ENCODE measurements around the gene FJX1. TPM values are rescaled to one million over a fixed set of nuclear protein-coding genes. Genes with fewer than 3 reads are reported as not detected.

FJX1 gene, protein sequence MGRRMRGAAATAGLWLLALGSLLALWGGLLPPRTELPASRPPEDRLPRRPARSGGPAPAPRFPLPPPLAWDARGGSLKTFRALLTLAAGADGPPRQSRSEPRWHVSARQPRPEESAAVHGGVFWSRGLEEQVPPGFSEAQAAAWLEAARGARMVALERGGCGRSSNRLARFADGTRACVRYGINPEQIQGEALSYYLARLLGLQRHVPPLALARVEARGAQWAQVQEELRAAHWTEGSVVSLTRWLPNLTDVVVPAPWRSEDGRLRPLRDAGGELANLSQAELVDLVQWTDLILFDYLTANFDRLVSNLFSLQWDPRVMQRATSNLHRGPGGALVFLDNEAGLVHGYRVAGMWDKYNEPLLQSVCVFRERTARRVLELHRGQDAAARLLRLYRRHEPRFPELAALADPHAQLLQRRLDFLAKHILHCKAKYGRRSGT
- not detected for total RNA-seq
- not detected for polyA plus RNA-seq

DNA sequence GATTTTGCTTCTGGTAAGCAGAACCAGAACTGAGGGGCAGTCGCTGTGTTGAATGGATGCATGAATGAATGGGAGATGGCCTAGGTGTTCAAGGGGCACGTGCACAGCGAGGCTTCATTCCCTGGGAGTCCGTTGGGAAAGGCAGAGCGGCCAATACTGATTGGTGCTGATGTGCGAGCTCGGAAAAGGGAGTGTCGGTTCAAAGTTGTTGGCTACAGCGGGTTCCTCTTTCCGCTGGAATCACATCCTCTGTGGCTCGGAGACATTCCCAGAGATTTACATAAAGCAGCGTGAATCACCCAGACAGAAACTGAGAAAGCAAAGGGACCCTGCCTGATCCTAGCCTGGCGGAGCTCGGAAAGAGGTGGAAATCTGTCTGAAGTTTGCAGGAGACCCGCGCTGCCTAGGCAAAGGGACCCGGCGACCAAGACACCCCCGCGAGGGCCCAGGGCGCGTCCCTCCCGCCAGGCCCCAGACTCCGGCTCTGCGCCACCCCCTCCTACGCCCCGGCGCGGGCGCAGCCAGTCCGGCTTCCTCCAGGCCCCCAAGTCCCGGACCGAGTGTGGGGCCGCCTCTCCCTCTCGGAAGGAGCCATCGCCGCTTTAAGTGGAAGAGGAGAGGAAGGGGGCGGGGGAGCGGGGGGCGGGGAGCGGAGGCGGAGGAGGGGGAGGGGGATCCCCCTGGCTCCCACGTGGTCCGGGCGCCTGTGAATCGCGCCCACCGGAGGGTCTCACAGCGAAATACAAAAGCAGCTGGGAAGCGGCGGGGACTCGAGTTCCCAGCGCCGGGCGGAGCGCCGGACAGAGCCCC, at the start of gene FJX1:
Gene FJX1, plus strand, starts transcription at position 774 of the 810 bp plus-strand sequence. CDS start 177 bp downstream, outside the sequence.
- H3K27ac Mint-ChIP-seq: no peak within 1 kb of the TSS

DNA sequence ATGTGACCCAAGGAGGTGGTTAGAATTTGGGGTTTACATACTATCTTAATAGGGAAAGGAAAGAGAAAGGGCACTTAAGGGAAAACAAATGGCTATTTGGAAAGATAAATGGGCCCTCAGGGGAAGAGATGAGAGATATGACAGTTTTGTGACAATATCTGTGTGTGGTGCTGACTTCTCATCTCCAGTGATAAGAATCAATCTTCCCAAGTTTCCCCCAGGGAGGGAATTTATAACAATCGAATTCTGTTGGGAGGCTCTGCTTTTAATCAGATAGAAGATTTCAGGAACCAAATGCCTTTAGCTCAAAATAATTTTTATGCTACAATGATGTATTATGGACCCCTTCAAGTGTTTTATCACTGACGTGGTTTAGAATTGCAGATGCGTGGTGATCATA, 46.6 kb upstream of the FJX1 start:
- Mint-ChIP-seq H3K4me1 (no peaks in the 10 kb centered on the region), H3K4me3 (no peak overlapping the region), H3K27ac (no peak overlapping the region), H3K36me3 (no peaks in the 10 kb centered on the region), H3K9me3 (peaks cover 0 to 4% (median 0%) of the 10 kb centered on the region in 7 donors), H3K27me3 (peaks cover 4% of the 10 kb centered on the region)
- Histone ChIP-seq H3K4me3 (ENCODE audit: low read depth, low read length) (no peak overlapping the region), H3K4me1 (ENCODE audit: control insufficient read depth, insufficient read depth, low read length, poor library complexity, severe bottlenecking) (no peaks in the 10 kb centered on the region), H3K36me3 (ENCODE audit: control insufficient read depth, insufficient read depth, low read length) (no peaks in the 10 kb centered on the region), H3K9me3 (ENCODE audit: control insufficient read depth in 2 of 2, low read length in 2 of 2) (no peaks in the 10 kb centered on the region), H3K27me3 (ENCODE audit: control insufficient read depth, insufficient read depth, low read length) (peaks cover 4% of the 10 kb centered on the region), H3K27ac (ENCODE audit: insufficient read depth, low read length, poor library complexity, severe bottlenecking) (no peak overlapping the region)
- DNase-seq (no peak), ATAC-seq (ENCODE audit: low read depth in 2 of 2) (no peak)

More for the DNA sequence above, at the start of gene FJX1:
- Mint-ChIP-seq H3K36me3 (no peaks in the 10 kb centered on the region), H3K4me3 (peak within 1 kb of the TSS in 2 of 4 donors; percentile 70 to 81), H3K9me3 (no peaks in the 10 kb centered on the region), H3K27me3 (peaks cover 58% of the 10 kb centered on the region), H3K4me1 (peaks cover 0 to 15% (median 2%) of the 10 kb centered on the region in 4 donors)
- no peaks in the 10 kb centered on the region for H3K36me3 ChIP-seq (ENCODE audit: control insufficient read depth, insufficient read depth, low read length)
- peak in 1 of 3 donors; percentile 23 for DNase-seq
- no peak within 1 kb of the TSS for H3K27ac ChIP-seq (ENCODE audit: insufficient read depth, low read length, poor library complexity, severe bottlenecking)
- no peak within 1 kb of the TSS for H3K4me3 ChIP-seq (ENCODE audit: low read depth, low read length)
- H3K4me1 ChIP-seq (ENCODE audit: control insufficient read depth, insufficient read depth, low read length, poor library complexity, severe bottlenecking): peaks cover 13% of the 10 kb centered on the region
- peaks cover 34% of the 10 kb centered on the region for H3K27me3 ChIP-seq (ENCODE audit: control insufficient read depth, insufficient read depth, low read length)
- no peaks in the 10 kb centered on the region for H3K9me3 ChIP-seq (ENCODE audit: control insufficient read depth in 2 of 2, low read length in 2 of 2)
- no peak for ATAC-seq (ENCODE audit: low read depth in 2 of 2)

DNA sequence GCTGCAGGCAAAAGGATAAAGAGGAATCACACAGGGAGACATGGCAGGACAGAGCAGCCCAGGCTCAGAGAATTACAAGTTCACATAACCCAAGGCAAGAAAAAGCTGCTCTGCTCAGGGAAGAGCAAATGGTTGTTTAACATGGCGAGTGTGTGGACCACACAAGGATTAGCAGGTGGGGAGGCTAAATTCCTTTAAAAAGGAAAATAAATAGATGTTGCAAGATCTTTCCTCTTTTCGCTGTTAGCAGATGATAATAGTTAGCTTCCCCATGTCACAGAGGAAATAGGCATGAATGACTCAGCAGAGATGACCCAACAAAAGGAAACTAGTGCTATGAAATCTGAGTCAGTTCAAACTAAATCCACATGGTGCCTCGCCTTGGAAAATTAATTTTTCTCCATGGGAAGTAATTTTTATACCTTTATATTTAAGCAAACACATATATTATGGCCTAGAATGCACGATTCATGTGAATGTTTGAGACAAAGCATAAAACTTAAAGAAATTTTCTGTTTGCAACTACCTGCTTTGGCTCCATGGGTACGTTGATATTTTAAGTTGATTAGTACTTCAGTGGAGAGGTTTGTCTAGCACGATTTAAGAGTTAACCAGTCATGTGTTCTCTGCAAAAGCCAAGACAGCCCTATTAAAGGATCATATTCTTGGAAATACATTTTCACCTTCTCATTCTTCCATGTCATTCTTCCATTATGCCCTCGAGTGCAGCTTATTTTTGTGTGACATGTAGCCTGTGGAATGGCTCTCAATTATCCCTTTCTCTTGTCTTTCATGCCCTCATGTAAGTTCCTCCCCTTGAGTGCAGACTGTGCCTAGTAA, 38.5 kb upstream of the FJX1 start:
- no peaks in the 10 kb centered on the region for H3K4me1 Mint-ChIP-seq
- H3K27ac Mint-ChIP-seq: no peak overlapping the region
- H3K4me3 Mint-ChIP-seq: no peak overlapping the region
- Histone ChIP-seq H3K36me3 (ENCODE audit: control insufficient read depth, insufficient read depth, low read length) (no peaks in the 10 kb centered on the region), H3K27ac (ENCODE audit: insufficient read depth, low read length, poor library complexity, severe bottlenecking) (no peak overlapping the region), H3K9me3 (ENCODE audit: control insufficient read depth in 2 of 2, low read length in 2 of 2) (no peaks in the 10 kb centered on the region), H3K27me3 (ENCODE audit: control insufficient read depth, insufficient read depth, low read length) (peaks cover 6% of the 10 kb centered on the region), H3K4me3 (ENCODE audit: low read depth, low read length) (no peak overlapping the region), H3K4me1 (ENCODE audit: control insufficient read depth, insufficient read depth, low read length, poor library complexity, severe bottlenecking) (no peaks in the 10 kb centered on the region)
- H3K36me3 Mint-ChIP-seq: no peaks in the 10 kb centered on the region
- peaks cover 0 to 4% (median 0%) of the 10 kb centered on the region in 7 donors for H3K9me3 Mint-ChIP-seq
- no peak for ATAC-seq (ENCODE audit: low read depth in 2 of 2)
- peaks cover 21% of the 10 kb centered on the region for H3K27me3 Mint-ChIP-seq
- no peak for DNase-seq

DNA sequence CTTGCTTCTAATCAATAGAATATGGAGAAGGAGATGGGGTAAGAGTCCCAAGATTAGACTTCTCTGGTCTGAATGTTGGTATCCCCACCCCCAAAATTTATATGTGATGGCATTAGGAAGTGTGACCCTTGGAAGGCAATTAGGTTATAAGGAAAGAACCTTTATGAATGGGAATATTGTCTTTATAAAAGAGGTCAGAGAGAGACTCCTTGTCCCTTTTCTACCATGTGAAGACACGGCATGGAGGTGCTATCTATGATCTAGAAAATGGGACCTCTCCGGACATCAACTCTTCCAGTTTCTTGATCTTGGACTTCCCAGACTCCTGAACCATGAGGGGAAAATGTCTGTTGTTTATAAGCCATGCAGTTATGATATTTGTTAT, 37.9 kb upstream of the FJX1 start:
- Histone ChIP-seq H3K27ac (ENCODE audit: insufficient read depth, low read length, poor library complexity, severe bottlenecking) (no peak overlapping the region), H3K27me3 (ENCODE audit: control insufficient read depth, insufficient read depth, low read length) (peaks cover 8% of the 10 kb centered on the region), H3K4me1 (ENCODE audit: control insufficient read depth, insufficient read depth, low read length, poor library complexity, severe bottlenecking) (no peaks in the 10 kb centered on the region), H3K9me3 (ENCODE audit: control insufficient read depth in 2 of 2, low read length in 2 of 2) (no peaks in the 10 kb centered on the region), H3K36me3 (ENCODE audit: control insufficient read depth, insufficient read depth, low read length) (no peaks in the 10 kb centered on the region), H3K4me3 (ENCODE audit: low read depth, low read length) (no peak overlapping the region)
- Mint-ChIP-seq H3K27me3 (peaks cover 21% of the 10 kb centered on the region), H3K36me3 (no peaks in the 10 kb centered on the region), H3K27ac (no peak overlapping the region), H3K4me1 (no peaks in the 10 kb centered on the region), H3K4me3 (no peak overlapping the region), H3K9me3 (peaks cover 0 to 4% (median 0%) of the 10 kb centered on the region in 7 donors)
- ATAC-seq (ENCODE audit: low read depth in 2 of 2) (no peak), DNase-seq (no peak)

DNA sequence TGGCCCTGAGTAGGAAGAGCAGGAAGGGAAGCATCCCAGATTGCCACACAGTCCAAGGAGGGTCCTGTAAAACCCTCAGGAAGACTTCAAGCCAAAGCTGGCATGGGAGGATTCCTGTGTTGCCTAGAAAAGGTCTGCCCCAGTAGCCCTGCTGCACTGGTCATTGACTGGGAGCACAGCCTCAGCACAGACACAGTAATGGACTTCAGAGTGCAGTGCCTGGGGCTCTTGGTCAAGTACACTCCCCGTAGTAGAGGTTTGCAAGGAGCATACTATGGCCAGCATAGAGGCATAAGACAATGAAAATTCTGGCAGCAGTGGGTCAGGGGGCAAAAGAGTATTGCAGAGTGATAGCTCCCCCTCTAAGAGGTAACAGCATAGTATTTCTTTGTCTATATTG, 36.2 kb upstream of the FJX1 start:
- no peak overlapping the region for H3K27ac Mint-ChIP-seq
- Histone ChIP-seq H3K27me3 (ENCODE audit: control insufficient read depth, insufficient read depth, low read length) (peaks cover 5% of the 10 kb centered on the region), H3K27ac (ENCODE audit: insufficient read depth, low read length, poor library complexity, severe bottlenecking) (no peak overlapping the region), H3K9me3 (ENCODE audit: control insufficient read depth in 2 of 2, low read length in 2 of 2) (no peaks in the 10 kb centered on the region), H3K4me1 (ENCODE audit: control insufficient read depth, insufficient read depth, low read length, poor library complexity, severe bottlenecking) (no peaks in the 10 kb centered on the region), H3K36me3 (ENCODE audit: control insufficient read depth, insufficient read depth, low read length) (no peaks in the 10 kb centered on the region), H3K4me3 (ENCODE audit: low read depth, low read length) (no peak overlapping the region)
- ATAC-seq (ENCODE audit: low read depth in 2 of 2) (no peak), DNase-seq (no peak)
- no peaks in the 10 kb centered on the region for H3K36me3 Mint-ChIP-seq
- H3K4me1 Mint-ChIP-seq: no peaks in the 10 kb centered on the region
- H3K4me3 Mint-ChIP-seq: no peak overlapping the region
- H3K9me3 Mint-ChIP-seq: peaks cover 0 to 4% (median 0%) of the 10 kb centered on the region in 7 donors
- H3K27me3 Mint-ChIP-seq: peaks cover 21% of the 10 kb centered on the region

DNA sequence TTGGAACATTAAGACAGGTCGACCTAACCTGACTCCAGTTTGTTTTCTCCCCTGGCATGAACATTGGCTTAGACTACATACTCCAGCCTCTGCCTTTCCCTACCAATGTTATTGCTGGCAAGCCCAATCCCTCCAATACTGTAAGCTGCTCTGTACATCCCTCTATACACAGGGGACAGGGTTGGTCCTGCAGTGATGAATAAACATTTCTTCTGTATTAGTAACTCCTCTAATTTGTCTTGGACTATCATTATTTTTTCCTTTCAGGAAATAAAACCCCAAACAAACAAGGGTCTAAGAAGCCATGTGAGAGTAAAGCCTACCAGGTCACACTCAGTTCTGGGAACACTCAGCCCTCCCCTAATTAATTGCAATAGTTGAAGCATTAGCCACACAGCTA, 35.1 kb upstream of the FJX1 start:
- H3K4me1 ChIP-seq (ENCODE audit: control insufficient read depth, insufficient read depth, low read length, poor library complexity, severe bottlenecking): no peaks in the 10 kb centered on the region
- H3K27ac ChIP-seq (ENCODE audit: insufficient read depth, low read length, poor library complexity, severe bottlenecking): no peak overlapping the region
- Mint-ChIP-seq H3K27me3 (peaks cover 21% of the 10 kb centered on the region), H3K4me1 (no peaks in the 10 kb centered on the region), H3K36me3 (no peaks in the 10 kb centered on the region), H3K4me3 (no peak overlapping the region), H3K27ac (no peak overlapping the region), H3K9me3 (peaks cover 0 to 4% (median 0%) of the 10 kb centered on the region in 7 donors)
- H3K36me3 ChIP-seq (ENCODE audit: control insufficient read depth, insufficient read depth, low read length): no peaks in the 10 kb centered on the region
- no peaks in the 10 kb centered on the region for H3K9me3 ChIP-seq (ENCODE audit: control insufficient read depth in 2 of 2, low read length in 2 of 2)
- peaks cover 5% of the 10 kb centered on the region for H3K27me3 ChIP-seq (ENCODE audit: control insufficient read depth, insufficient read depth, low read length)
- DNase-seq (no peak), ATAC-seq (ENCODE audit: low read depth in 2 of 2) (no peak)
- H3K4me3 ChIP-seq (ENCODE audit: low read depth, low read length): no peak overlapping the region

DNA sequence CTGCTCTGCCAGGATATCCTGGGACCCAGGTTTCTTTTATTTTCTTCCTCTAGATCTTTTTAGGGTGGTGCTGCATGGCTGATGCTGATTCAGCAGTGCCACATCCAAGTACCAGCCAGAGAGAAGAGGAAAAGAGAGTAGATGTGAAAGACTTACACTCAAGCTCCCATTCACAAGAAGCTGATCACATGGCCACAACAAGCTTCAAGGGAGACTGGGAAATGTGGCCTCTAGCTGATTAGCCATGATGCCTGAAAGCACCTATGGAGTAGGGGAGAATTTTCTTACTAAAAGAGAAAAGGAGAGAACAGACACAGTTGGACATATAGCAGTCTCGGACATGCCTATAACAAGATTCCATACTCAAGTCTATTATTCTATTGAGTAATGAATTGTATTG, 34.4 kb upstream of the FJX1 start:
- peaks cover 5% of the 10 kb centered on the region for H3K27me3 ChIP-seq (ENCODE audit: control insufficient read depth, insufficient read depth, low read length)
- H3K36me3 ChIP-seq (ENCODE audit: control insufficient read depth, insufficient read depth, low read length): no peaks in the 10 kb centered on the region
- H3K4me3 ChIP-seq (ENCODE audit: low read depth, low read length): no peak overlapping the region
- no peak overlapping the region for H3K27ac Mint-ChIP-seq
- H3K9me3 Mint-ChIP-seq: peaks cover 0 to 5% (median 0%) of the 10 kb centered on the region in 7 donors
- no peaks in the 10 kb centered on the region for H3K4me1 Mint-ChIP-seq
- ATAC-seq (ENCODE audit: low read depth in 2 of 2) (no peak), DNase-seq (no peak)
- no peaks in the 10 kb centered on the region for H3K9me3 ChIP-seq (ENCODE audit: control insufficient read depth in 2 of 2, low read length in 2 of 2)
- H3K27me3 Mint-ChIP-seq: peaks cover 21% of the 10 kb centered on the region
- no peak overlapping the region for H3K27ac ChIP-seq (ENCODE audit: insufficient read depth, low read length, poor library complexity, severe bottlenecking)
- no peaks in the 10 kb centered on the region for H3K4me1 ChIP-seq (ENCODE audit: control insufficient read depth, insufficient read depth, low read length, poor library complexity, severe bottlenecking)
- H3K4me3 Mint-ChIP-seq: no peak overlapping the region
- H3K36me3 Mint-ChIP-seq: no peaks in the 10 kb centered on the region
